Effector CD8-positive, alpha-beta T cell (primary cell): ENCODE data around the gene TASP1.
"Not testable (repeated sequence)": the region's sequence is repeated elsewhere in the genome, so short reads cannot be mapped to it uniquely, and the experiment has no call there.

Source experiments
- DNase-seq: peaks from one replicate; lab custom pipeline; 2025; lab: John Stamatoyannopoulos, UW

The TASP1 gene

DNA sequence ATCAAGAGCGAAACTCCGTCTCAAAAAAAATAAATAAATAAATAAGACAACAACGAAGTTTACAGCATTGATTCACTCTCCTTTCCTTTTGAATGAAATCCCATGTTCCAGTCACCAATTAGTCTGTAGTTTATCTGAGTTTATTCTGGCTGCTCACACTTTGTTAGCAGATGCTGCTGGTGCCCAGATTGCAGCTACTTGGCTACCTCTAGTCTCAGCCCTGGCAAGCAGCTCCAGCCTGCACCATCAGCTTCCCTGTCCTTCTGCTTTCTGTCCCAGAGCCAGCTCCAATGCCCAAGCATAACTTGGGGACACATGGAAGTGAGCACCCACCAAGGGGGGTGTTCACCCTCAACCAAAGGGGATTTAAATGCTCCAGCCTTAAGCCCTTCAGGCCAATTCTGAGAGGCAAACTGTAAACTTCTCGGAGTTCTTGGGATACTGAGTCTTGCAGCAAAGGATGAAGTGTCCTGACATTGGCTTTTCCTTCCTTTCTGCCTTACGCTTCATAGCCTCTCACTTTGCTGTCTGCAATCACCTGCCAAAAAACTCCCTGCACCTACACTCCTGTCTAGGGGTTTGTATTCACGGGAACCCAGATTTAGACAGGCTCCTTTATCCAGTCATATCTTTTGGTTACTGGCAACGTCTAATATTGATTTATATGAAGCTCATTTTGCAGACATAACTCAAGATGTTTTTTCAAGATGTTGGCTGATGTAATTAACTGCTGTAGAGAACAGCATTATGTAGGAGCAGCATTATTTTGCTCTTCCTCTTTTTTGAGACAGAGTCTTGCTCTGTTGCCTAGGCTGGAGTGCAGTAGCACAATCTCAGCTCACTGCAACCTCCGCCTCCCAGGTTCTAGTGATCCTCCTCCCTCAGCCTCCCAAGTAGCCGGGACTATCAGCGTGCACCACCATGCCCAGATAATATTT lies 9.8 kb upstream of the TASP1 start:
- no peak for DNase-seq

DNA sequence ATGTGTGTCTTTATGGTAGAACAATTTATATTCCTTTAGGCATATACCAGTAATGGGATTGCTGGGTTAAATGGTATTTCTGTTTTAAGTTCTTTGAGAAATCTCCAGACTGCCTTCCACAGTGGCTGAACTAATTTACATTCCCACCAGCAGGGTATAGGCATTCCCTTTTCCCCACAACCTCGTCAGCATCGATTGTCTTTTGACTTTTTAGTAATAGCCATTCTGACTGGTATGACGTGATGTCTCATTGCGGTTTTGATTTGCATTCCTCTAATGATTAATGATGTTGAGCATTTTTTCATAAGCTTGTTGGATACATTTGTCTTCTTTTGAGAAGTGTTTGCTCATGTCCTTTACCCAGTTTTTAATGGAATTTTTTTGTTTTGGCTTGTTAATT lies 5.3 kb upstream of the TASP1 start:
- DNase-seq: no peak

DNA sequence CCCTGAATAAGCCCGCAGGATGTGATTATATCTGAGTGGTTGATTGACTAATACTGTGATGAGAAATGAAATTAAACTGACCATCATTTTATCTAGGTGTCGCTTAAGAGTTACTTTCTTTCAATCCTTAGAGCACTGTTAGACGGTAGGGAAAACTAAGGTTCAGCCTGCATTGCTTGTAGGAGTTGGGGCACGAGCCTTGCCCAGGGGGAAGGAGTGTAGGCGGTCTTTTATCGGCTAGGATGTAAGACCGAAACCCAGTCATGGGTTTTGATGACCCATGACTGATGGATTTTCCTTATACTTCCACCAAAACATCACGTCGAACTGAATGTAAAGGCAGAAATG lies 392 bp upstream of the TASP1 start:
- DNase-seq: no peak

DNA sequence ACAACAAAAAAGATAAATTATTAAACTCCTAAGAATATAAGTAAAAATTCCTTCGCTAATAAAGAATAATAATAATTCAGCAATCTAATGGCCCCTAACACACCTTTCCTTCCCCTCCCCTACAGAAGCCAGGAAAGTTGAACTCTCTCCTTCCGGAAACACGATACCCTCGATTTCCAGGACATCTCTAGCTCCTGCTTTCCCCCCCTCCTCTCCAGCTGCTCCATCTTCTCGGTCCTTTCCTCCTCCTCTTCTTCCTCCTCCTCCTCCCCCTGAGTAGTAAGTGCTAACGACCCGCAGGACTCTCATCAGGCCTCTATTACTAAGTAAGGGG lies 603 bp downstream of the TASP1 start:
- no peak for DNase-seq

DNA sequence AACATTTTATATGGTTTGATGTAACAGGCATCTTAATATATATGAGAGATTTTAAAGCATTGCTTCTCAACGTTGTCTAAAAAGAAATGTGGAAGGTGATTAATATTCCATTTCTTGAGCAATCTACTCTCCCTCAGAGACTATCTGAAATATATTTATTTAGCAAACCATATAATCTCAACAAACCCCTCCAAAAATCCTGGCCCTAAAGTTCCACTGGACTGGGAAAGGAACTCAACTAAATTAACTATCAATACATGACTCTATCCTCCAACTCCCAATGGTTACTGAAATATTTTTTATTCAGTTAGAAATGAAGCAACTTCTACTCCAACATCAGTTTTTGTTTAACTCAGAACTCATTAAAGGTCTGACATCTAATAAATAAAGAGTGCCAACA lies 6.3 kb downstream of the TASP1 start:
- DNase-seq: no peak

DNA sequence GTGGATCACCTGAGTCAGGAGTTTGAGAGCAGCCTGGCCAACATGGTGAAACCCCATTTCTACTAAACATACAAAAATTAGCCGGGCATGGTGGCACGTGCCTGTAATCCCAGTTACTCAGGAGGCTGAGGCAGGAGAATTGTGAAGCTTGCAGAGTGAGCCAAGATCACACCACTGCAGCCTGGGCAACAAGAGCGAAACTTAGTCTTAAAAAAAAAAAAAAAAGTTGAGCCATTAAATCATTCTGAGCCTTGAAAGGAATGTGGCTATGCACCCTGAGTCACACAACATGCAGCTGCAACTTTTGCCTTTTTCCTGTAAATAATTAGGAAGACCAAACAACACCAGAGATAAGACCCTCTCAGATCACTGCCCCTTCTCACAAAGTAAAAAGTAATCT lies 11.2 kb downstream of the TASP1 start:
- DNase-seq: not testable (repeated sequence)

DNA sequence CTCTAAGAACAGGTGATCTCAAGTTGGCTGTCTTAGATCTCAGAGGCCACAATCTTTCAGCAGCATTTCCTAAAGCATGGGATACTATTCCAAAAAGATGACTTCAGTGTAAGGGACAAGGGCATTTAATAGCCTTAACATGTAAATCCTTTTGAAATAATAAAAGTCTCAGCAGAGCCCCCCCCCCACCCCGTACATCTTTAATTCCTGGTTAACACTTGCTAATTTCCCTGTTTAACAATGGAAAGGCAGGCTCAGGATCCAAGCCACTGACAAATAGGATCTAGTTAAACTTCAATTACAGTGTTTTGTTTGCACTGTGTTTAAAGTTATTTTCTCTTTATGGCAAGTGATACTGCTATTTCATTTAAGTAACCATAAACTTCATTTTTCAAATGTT lies 12.0 kb downstream of the TASP1 start:
- DNase-seq: no peak

DNA sequence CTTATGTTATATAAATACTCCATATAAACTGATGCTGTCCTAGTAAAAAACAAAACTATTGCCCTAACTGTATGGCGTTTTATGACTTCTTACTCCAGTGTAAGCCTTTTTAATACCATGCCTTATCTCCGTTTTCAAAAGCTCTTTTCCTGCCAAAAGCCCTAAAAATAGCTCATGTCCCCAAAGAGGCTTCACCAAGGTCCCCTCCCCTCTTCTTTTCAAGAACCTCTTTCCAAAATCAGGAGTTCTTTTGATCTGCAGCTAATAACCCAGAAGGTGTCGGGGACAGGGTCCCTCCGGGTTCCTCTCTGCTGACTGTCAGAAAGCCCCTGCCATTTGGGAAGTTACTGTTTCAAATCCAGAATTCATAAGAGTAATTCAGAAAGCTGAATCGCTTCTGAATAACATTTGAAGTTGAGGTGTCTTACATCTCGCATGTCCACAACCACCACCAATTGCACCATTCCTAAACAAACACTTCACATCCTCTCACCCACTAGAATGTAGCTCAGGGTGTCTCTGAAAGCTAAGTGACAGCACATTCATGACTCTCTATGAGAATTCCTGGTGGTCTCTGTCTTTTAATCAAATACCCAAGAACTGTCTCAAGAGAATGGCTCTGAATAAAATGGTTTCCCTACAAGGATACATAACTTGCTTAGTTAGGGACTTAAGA lies 13.3 kb downstream of the TASP1 start:
- DNase-seq: no peak

DNA sequence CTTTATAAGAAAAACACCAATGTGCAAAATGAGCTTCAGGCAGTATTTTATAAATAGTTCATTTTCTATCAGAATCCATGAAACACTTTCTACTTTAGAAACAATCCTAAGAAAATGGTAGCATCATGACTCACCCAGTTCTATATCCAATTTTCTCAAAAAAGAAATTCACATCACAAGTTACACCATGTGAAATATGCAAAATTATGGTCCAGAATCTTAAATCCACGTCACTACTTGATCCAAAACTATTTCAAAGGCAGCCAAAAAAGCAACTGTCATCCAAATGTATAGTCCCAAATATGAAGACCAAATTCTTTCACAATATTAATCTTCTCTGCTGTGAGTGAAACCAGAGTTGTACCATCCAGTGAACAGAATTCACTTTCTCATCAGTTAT lies 19.3 kb downstream of the TASP1 start:
- DNase-seq: not testable (repeated sequence)

DNA sequence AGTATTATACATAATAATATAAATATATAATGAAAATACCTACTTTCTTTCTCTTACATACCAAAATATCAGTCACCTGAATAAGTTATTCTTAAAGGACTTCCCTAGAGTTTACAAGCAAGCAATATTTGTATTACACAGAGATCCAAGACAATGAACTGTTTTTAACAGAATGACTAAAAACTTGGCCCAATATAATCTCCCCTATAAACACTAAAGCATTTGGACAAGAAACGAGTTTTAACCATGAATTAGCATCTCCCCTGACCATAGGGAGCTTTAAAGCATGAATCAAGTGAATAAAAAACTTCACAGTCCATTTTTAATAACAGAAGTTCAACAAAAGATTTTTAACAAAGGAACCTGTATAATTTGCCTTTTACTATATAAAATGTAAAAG lies 20.3 kb downstream of the TASP1 start:
- DNase-seq: not testable (repeated sequence)

DNA sequence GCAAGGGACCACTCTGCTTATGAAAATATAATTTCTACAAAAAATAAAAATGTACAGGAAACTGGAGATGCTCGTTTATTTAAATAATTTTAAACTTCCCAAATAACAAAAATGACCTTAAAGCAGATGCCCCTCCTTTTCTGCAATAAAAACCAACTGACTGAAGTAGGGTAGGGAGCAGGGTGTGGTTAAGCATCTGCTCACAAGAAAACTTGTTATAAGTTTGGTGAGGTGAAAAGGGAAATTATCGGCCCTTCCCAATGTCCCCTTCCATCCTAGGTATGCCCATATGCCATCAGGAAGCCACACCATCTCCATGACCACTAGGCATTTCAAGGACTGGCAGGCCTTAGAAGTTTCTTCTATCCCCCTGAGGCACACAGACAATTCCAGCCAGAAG lies 21.1 kb downstream of the TASP1 start:
- not testable (repeated sequence) for DNase-seq

DNA sequence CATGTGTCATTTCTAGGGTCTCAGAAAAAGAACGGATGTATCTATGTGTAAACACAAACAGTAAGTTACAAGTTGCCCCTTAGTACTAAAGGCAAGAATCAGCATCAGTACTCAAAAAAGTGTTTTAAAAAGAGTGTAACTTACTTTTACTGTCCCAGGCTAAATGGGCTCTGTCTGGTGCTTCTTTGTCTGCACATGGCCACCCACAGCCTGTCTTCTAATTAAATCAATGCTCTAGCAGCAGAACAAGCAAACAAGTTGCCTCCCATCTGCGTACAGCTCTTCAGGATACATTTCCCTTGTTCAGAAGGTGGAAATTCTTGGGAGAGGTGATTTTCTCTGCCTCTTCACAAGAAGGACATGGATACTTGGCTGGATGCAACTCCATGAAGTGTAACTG lies 22.0 kb downstream of the TASP1 start:
- DNase-seq: not testable (repeated sequence)

DNA sequence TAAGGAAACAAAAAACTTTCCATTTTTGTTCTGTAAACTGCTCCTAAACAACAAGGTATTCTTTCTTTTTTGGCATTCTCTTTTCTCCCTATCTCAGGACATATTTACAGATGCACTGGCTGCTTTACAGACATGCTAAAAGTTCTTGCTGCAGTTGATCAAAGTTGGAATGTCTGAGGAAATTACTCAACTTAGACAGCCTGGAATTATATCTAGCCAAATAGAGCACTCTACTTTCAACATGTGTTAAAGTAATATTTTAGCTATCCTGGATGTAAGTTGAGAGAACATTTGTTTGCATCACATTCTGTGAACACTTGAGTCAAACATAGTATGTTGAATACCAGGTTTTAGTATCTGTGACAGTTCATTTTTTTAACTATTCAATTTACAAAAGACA lies 24.8 kb downstream of the TASP1 start:
- no peak for DNase-seq

DNA sequence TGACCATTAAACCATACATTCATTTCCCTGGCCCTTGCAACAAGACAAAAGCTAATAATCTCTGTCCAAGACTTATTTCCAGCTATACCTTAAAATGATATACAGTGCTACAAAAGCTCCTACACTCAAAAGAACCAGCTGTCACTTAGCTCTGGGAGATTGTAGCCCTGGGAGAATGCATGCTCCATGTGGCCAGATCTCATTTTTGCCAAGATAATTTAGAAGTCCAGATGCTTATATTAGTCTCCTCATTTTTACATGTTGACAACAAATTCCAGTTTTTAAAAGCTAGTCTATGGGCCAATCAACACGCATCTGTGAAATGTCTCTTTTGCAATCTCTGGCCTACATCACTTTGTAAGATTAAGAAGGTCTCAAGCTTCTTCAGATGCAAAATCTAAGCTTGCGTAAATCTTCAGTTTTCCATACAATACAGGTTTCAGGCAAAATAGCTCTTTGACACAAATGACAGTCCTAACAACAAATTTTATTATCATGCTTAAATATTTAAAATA lies 27.1 kb downstream of the TASP1 start:
- no peak for DNase-seq

DNA sequence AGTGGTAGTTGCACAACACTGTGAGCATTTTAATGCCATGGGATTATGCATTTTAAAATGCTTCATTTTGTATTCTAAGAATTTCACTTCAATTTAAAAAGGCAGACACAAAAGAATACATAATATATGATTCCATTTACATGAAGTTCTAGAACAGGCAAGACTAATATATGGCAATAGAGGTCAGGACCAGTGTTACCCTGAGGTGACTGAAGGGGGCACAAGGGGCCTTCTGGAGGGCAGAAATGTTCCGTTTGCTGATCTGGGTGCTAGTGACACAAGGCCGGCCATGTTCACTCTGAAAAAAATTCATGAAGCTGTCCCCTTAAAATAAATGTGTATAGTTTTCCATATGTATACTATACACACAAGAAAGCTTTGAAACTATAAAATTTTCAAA lies 28.5 kb downstream of the TASP1 start:
- no peak for DNase-seq

DNA sequence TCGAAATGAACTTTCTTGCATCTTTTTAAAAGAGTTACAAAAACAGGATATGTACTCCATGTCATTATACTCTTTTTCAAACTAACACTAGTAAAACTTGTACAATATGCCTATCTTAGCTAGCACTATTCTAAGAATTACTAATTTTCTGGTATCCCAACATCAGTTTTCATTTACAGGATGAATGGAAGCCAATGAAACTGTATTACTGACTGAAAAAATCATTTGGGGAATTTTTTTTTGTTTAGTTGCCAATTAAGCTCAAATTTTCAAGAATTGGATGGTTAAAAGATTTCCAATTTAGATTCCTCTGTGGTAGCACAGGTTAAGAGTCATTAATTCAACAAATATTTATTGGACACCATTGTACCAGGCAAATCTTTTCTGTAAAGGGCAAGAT lies 30.7 kb downstream of the TASP1 start:
- DNase-seq: no peak

DNA sequence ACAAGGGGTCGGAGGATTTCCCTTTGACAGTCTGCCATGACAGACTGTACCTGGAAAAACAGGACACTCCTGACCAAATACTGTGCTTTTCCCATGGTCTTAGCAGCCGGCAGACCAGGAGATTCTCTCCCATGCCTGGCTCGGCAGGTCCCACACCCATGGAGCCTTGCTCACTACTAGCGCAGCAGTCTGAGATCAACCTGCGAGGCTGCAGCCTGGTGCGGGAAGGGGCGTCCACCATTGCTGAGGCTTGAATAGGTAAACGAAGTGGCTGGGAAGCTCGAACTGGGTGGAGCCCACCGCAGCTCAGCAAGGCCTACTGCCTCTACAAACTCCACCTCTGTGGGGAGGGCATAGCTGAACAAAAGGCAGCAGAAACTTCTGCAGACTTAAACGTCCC lies 45.3 kb downstream of the TASP1 start:
- DNase-seq: not testable (repeated sequence)

DNA sequence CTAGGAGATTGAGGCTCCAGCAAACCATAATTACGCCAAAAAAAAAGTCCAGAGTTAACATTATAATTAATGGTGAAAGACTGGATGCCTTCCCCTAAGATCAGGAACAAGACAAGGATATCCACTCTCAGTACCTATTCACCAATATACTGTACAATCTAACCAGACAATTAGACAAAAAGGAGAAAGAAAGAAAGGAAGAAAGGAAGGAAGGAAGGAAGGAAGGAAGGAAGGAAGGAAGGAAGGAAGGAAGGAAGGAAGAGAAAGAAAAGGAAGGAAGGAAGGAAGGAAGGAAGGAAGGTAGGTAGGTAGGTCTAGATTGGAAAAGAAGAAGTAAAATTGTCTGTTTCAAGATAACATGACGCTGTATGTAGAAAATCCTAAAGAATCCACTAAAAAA lies 50.7 kb downstream of the TASP1 start:
- DNase-seq: no peak

DNA sequence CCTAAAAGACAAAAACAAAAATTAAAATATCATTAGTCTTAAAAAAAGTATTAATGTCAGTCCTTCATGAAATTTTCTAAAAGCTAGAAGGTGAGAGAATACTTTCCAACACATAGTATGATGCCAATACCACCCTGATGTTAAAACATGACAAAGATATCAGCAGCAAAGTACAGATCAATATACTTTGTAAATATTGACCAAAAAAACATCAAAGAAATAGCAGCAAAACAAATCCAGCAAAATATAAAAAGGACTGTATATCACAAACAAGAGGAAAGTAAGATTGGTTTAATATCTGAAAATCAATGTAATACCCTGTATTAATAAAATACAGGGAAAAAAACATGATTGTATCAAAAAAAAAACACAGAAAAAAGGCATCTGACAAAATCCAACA lies 51.4 kb downstream of the TASP1 start:
- no peak for DNase-seq

DNA sequence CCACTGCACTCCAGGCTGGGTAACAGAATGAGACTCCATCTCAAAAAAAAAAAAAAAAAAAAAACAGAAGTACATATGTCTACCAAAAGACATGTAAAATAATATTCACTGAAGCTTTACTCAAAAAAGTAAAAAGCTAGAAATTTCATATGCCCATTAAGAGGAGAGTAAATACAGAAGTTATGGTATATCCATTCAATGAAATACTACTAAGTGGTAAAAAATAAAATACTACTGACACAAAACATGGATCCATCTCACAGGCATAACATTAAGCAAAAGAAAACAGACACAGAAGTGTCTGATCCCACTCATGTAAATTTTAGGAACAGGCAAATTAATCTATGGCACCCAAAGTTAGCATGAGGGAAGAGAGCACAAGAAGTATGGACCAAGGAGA lies 52.6 kb downstream of the TASP1 start:
- DNase-seq: no peak

DNA sequence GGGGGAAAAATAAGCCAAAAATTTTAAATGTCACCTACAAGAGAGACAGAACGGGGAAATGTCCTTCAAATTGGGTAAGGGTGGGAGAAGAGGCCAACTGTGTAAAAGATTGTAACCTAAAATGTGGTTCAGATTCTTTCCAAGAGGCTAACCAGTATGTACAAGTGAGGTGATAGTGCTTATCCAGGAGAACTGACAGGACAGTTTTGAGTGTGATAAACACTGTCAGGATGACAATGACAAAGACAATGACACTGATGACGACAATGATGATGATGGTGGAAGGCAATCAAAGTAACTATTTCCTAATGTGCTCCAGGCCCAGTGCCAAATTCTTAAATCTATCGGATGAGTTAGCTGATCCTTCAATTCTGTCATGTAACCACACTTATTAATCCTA lies 57.3 kb downstream of the TASP1 start:
- no peak for DNase-seq

DNA sequence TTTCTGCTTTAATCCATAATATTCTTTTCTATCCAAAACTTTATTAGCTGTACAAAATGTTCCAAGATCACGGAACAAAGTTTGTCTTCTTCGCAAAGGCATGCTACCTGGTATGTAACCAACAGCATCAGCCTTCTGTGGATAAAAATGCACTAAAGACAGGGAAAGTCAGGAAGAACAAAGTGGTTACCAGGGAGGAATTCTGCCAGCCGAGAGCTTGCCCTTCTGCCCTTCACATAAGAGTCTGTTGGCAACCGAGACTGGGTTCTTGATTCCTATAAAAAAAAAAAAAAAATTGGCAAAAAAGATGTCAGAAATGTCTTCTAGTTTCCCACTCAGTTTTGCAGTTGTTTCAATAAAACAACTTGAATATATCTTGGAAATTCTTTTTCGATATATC lies 58.0 kb downstream of the TASP1 start:
- DNase-seq: no peak

DNA sequence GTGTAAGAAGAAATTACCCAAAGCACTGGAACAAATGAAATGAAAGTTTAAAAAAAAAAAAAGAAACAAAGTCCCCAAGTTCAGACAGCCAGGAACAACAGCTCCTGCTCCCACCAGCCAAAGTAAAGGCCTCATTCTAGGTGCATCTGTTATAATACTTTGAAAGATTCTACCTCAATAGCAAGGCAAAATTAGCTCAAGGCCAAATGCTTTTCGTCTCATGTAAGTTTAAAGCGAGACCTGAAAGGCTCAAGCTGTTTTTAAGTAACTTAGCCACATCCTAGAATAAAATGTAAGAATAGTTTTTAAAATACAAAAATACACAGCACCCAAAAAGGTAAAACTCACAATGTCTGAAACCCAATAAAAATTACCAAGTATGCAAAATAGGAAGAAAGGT lies 64.7 kb downstream of the TASP1 start:
- no peak for DNase-seq

DNA sequence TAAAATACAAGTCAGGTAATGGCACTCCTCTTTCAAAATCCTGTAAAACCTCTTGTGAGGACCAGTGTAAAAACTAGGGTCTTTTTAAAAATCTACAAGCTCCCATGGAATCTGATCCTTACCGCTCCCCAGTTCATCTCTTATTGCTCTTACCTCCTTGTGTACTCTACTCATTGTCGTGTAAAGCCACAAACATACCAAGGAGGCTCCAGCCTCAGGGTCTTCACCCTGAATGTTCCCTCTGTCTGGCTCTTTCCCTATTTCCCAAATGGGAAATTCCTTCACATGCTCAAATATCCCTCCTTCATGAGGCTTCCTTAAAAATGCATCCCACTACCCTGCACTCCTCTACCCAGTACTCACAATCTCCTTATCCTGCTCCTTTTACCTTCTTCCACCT lies 67.1 kb downstream of the TASP1 start:
- no peak for DNase-seq
